ENCODE data around the gene SH2D1B.
"Not testable (repeated sequence)": the region's sequence is repeated elsewhere in the genome, so short reads cannot be mapped to it uniquely, and the experiment has no call there.

SH2D1B gene

GRCh38 chr1:162359523-162360236 is 52.3 kb downstream of the SH2D1B start:
- no peak for DNase-seq

GRCh38 chr1:162358928-162359327 is 53.0 kb downstream of the SH2D1B start:
- no peak for DNase-seq

GRCh38 chr1:162357681-162358266 is 54.2 kb downstream of the SH2D1B start:
- DNase-seq = no peak

- no peak for DNase-seq
Observed at GRCh38 chr1:162353702-162354101, 58.2 kb downstream of the SH2D1B start.

- DNase-seq = no peak
Observed at GRCh38 chr1:162353078-162353477, 58.9 kb downstream of the SH2D1B start.

GRCh38 chr1:162351874-162352273 is 60.1 kb downstream of the SH2D1B start:
- not testable (repeated sequence) for DNase-seq

GRCh38 chr1:162351246-162351842 is 60.6 kb downstream of the SH2D1B start:
- no peak for DNase-seq

GRCh38 chr1:162349635-162350330 is 62.2 kb downstream of the SH2D1B start:
- DNase-seq = no peak

GRCh38 chr1:162347281-162347680 is 64.7 kb downstream of the SH2D1B start:
- no peak for DNase-seq

Data from activated CD4-positive, CD25-positive, alpha-beta regulatory T cell treated with anti-CD3 and anti-CD28 coated beads, Interleukin-2, amount 50 U/mL, for 72 hours (primary cell).